GM12878 (cell line): ENCODE data around the gene FAM177B. TPM values are rescaled to one million over a fixed set of nuclear protein-coding genes. Genes with fewer than 3 reads are reported as not detected.

Experiments used
- ATAC-seq: fragments of 200-7000 bp; cut with Tn5 transposase; 3 replicates; pipeline ENCODE4 v1.9.1; 2020; ENCODE audit warnings: mild to moderate bottlenecking, moderate library complexity
- BruUV-seq: library from RNA; stranded (reverse); fragments of 400-500 nt; replicated peaks from 2 replicates; lab custom pipeline; 2021; lab: Mats Ljungman, UMichigan
- CTCF ChIA-PET: fragments of 300-600 bp; sonication (Branson Sonifier 250); formaldehyde crosslinking; extraction: SDS; loops from one replicate; lab custom pipeline; 2021; ENCODE audit warnings: inconsistent platforms; lab: Yijun Ruan, JAX
- POLR2A ChIA-PET: fragments of 350-600 bp; formaldehyde crosslinking; extraction: SDS; loops from one replicate; lab custom pipeline; 2021; ENCODE audit warnings: inconsistent platforms; lab: Charles Lee
- RAD21 ChIA-PET: fragments of 300-600 bp; sonication (Branson Sonifier 250); formaldehyde crosslinking; loops from one replicate; lab custom pipeline; 2023; ENCODE audit warnings: antibody characterized with exemption; ENCODE audit not compliant: unreplicated experiment; lab: Charles Lee
- SMC1A ChIA-PET: fragments of 300-600 bp; sonication (Branson Sonifier 250); formaldehyde crosslinking; loops from one replicate; lab custom pipeline; 2023; ENCODE audit not compliant: unreplicated experiment, uncharacterized antibody; lab: Charles Lee
- DNase-seq: peaks from one replicate; pipeline ENCODE4 v3.0.0-alpha.2; 2011; ENCODE audit warnings: low read depth, low spot score
- FAIRE-seq: peaks from 3 replicates; lab custom pipeline; 2011; peaks lifted over from hg19 to GRCh38; lab: Jason Lieb, UNC
- H2AFZ ChIP-seq: 2 replicates; pipeline ENCODE4 v1.6.0; 2011; ENCODE audit warnings: low read depth, low read length, control low read depth; ENCODE audit not compliant: control insufficient read depth
- H3K27ac ChIP-seq: 2 replicates; pipeline ENCODE4 v1.5.1; 2011; ENCODE audit warnings: control low read depth; ENCODE audit not compliant: control insufficient read depth, insufficient read depth
- H3K27me3 ChIP-seq, 2 experiments: replicated peaks in 1 of 2; 2 replicates each; pipeline versions ENCODE4 v1.6.0 to v1.6.1; 2011; ENCODE audit warnings: low read length in 1 of 2; ENCODE audit not compliant: control insufficient read depth in 2 of 2, insufficient read depth in 2 of 2
- H3K36me3 ChIP-seq, 2 experiments: 2 replicates each; pipeline ENCODE4 v1.5.1; 2011; ENCODE audit warnings: low read length in 1 of 2; ENCODE audit not compliant: control insufficient read depth in 2 of 2, insufficient read depth in 2 of 2
- H3K4me1 ChIP-seq: 2 replicates; pipeline ENCODE4 v1.6.1; 2011; ENCODE audit warnings: mild to moderate bottlenecking, low read length, moderate library complexity, mixed read lengths; ENCODE audit not compliant: control insufficient read depth, insufficient read depth
- H3K4me2 ChIP-seq: 2 replicates; pipeline ENCODE4 v1.6.0; 2011; ENCODE audit warnings: control low read depth; ENCODE audit not compliant: control insufficient read depth, insufficient read depth
- H3K4me3 ChIP-seq: fragments of 200-600 bp; sonication (generic); 2 replicates; pipeline ENCODE4 v1.5.1; 2016
- H3K79me2 ChIP-seq: 2 replicates; pipeline ENCODE4 v1.6.0; 2011; ENCODE audit warnings: low read length; ENCODE audit not compliant: control insufficient read depth, insufficient read depth
- H3K9ac ChIP-seq: 2 replicates; pipeline ENCODE4 v1.8.0; 2011; ENCODE audit warnings: low read length, control low read depth, mixed read lengths; ENCODE audit not compliant: control insufficient read depth, insufficient read depth
- H3K9me3 ChIP-seq: replicated peaks from 3 replicates; pipeline ENCODE4 v1.5.1; 2011; ENCODE audit warnings: mild to moderate bottlenecking, low read length; ENCODE audit not compliant: control insufficient read depth, insufficient read depth
- H4K20me1 ChIP-seq: 2 replicates; pipeline ENCODE4 v1.6.0; 2011; ENCODE audit not compliant: control insufficient read depth, insufficient read depth
- FOXK2 ChIP-seq: fragments of 450-650 bp; IDR thresholded peaks from 2 replicates; pipeline ENCODE4 v1.6.1; 2017; ENCODE audit warnings: mild to moderate bottlenecking, moderate library complexity
- IRF4 ChIP-seq: IDR thresholded peaks from 2 replicates; pipeline ENCODE4 v1.6.1; 2011; ENCODE audit warnings: low read depth, low read length
- NFIC ChIP-seq: IDR thresholded peaks from 2 replicates; pipeline ENCODE4 v1.6.1; 2012; ENCODE audit warnings: low read depth, mild to moderate bottlenecking, inconsistent platforms, low read length, moderate library complexity
- RAD51 ChIP-seq: fragments of 450-650 bp; IDR thresholded peaks from 2 replicates; pipeline ENCODE4 v1.6.1; 2016; ENCODE audit warnings: moderate library complexity, mild to moderate bottlenecking, inconsistent platforms
- RCOR1 ChIP-seq: conservative IDR thresholded peaks from 2 replicates; pipeline ENCODE4 v1.6.1; 2012; ENCODE audit warnings: low read depth, low read length, improper control_type of control experiment
- RUNX3 ChIP-seq: IDR thresholded peaks from 2 replicates; pipeline ENCODE4 v1.6.1; 2012; ENCODE audit warnings: low read length, inconsistent platforms
- SIN3A ChIP-seq: IDR thresholded peaks from 2 replicates; pipeline ENCODE4 v1.6.1; 2012; ENCODE audit warnings: low read depth, low read length, improper control_type of control experiment
- SMC3 ChIP-seq: IDR thresholded peaks from 2 replicates; pipeline ENCODE4 v1.6.1; 2011; ENCODE audit warnings: low read length, improper control_type of control experiment, borderline replicate concordance
- SUZ12 ChIP-seq: fragments of 200-600 bp; sonication (generic); IDR thresholded peaks from one replicate; pipeline ENCODE4 v1.6.1; 2018; ENCODE audit warnings: antibody characterized with exemption, mild to moderate bottlenecking; ENCODE audit not compliant: unreplicated experiment
- TCF7 ChIP-seq: IDR thresholded peaks from 2 replicates; pipeline ENCODE4 v1.6.1; 2014; ENCODE audit warnings: antibody characterized with exemption, borderline replicate concordance
- YY1 ChIP-seq: IDR thresholded peaks from 2 replicates; pipeline ENCODE4 v1.6.1; 2011; ENCODE audit warnings: low read depth, mild to moderate bottlenecking, low read length
- ZBTB33 ChIP-seq: fragments of 450-650 bp; IDR thresholded peaks from 2 replicates; pipeline ENCODE4 v1.6.1; 2017; ENCODE audit warnings: mild to moderate bottlenecking
- ZNF207 ChIP-seq: fragments of 450-650 bp; IDR thresholded peaks from 2 replicates; pipeline ENCODE4 v1.6.1; 2014; ENCODE audit warnings: antibody characterized with exemption, mild to moderate bottlenecking, borderline replicate concordance
- ZNF24 ChIP-seq: fragments of 450-650 bp; IDR thresholded peaks from 2 replicates; pipeline ENCODE4 v1.6.1; 2017; ENCODE audit warnings: antibody characterized with exemption, mild to moderate bottlenecking
- ZZZ3 ChIP-seq: IDR thresholded peaks from 2 replicates; pipeline ENCODE4 v1.6.1; 2011; ENCODE audit warnings: low read depth; ENCODE audit not compliant: control insufficient read depth, insufficient read length
- WGBS: methylation state at CpG from one replicate; pipeline ENCODE4 v1.1.6; 2016; ENCODE audit warnings: low lambda C conversion rate; ENCODE audit not compliant: insufficient replicate concordance, insufficient coverage; ENCODE audit errors: missing lambda C conversion rate; 5-methylcytosine and 5-hydroxymethylcytosine counted together
- in situ Hi-C: fragments of 300-500 bp; cut with MboI; formaldehyde crosslinking; loops from 9 replicates; pipeline ENCODE4 v1.14.3; 2018; ENCODE audit warnings: mixed read lengths
- intact Hi-C: fragments of 100-400 bp; cut with micrococcal nuclease; formaldehyde crosslinking; loops from one replicate; pipeline ENCODE4 v1.14.2; 2022; ENCODE audit not compliant: unreplicated experiment
- polyA plus RNA-seq, 11 experiments: library from polyadenylated mRNA; depleted of rRNA in 4 of 11; unstranded in 6 of 11; stranded (reverse) in 5 of 11; fragments of >200 nt; fragmentation: Nextera tagmentation in 4 of 11; fragmentation: Illumina TruSeq in 1 of 11; extraction: Ambion mirVana in 4 of 11; extraction: Trizol in 1 of 11; gene quantifications; 1 replicate in 1 of 11; 2 replicates in 10 of 11; pipeline versions ENCODE4 v1.2.1 to v1.2.3, GENCODE V29; 2011 to 2016; ENCODE audit warnings: inconsistent platforms in 2 of 11, missing spikeins in 2 of 11, low read depth in 1 of 11
- total RNA-seq, 4 experiments: library from RNA; depleted of rRNA in 3 of 4; stranded (reverse); fragments of >200 nt in 3 of 4; fragmentation: Illumina TruSeq in 1 of 4; extraction: Trizol in 1 of 4; gene quantifications; 2 replicates each; pipeline versions ENCODE4 v1.2.1 to v1.2.3, GENCODE V29; 2013 to 2021
- TF ChIP-seq, protein P1 (sequence below): fragments of 450-650 bp; IDR thresholded peaks from 2 replicates; pipeline ENCODE4 v1.6.1; 2018; ENCODE audit warnings: mild to moderate bottlenecking, low read depth, moderate library complexity; ENCODE audit not compliant: partially characterized antibody

FAM177B gene
- total and polyA plus RNA-seq, 10 of the 15 experiments (the other 5 are each of a cell fraction or from before 2014, with no cell fraction given), result 0.06 TPM; not detected in 9

GRCh38 chr1:222691016-222691415, 46.0 kb upstream of the FAM177B start:
- Histone ChIP-seq H3K4me1 (no peaks in the 10 kb centered on the region), H3K4me2 (no peak overlapping the region), H3K36me3 (no peaks in the 10 kb centered on the region; a peak in 2 of 4 replicates), H4K20me1 (no peaks in the 10 kb centered on the region), H3K9ac (no peak overlapping the region), H3K4me3 (no peak overlapping the region), H3K79me2 (no peaks in the 10 kb centered on the region), H3K9me3 (no peaks in the 10 kb centered on the region), H3K27me3 (no peaks in the 10 kb centered on the region), H2AFZ (no peak overlapping the region), H3K27ac (no peak overlapping the region)
- TF ChIP-seq YY1 (no peak), SUZ12 (no peak), RCOR1 (no peak), ZNF207 (no peak), NFIC (no peak), FOXK2 (no peak), SIN3A (no peak), RUNX3 (no peak), IRF4 (no peak), SMC3 (no peak), ZNF24 (no peak), TCF7 (no peak), ZZZ3 (no peak), ZBTB33 (no peak), RAD51 (no peak)
- TF ChIP-seq, protein P1, sequence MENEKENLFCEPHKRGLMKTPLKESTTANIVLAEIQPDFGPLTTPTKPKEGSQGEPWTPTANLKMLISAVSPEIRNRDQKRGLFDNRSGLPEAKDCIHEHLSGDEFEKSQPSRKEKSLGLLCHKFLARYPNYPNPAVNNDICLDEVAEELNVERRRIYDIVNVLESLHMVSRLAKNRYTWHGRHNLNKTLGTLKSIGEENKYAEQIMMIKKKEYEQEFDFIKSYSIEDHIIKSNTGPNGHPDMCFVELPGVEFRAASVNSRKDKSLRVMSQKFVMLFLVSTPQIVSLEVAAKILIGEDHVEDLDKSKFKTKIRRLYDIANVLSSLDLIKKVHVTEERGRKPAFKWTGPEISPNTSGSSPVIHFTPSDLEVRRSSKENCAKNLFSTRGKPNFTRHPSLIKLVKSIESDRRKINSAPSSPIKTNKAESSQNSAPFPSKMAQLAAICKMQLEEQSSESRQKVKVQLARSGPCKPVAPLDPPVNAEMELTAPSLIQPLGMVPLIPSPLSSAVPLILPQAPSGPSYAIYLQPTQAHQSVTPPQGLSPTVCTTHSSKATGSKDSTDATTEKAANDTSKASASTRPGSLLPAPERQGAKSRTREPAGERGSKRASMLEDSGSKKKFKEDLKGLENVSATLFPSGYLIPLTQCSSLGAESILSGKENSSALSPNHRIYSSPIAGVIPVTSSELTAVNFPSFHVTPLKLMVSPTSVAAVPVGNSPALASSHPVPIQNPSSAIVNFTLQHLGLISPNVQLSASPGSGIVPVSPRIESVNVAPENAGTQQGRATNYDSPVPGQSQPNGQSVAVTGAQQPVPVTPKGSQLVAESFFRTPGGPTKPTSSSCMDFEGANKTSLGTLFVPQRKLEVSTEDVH, result no peak
- in situ Hi-C loops, result no loop called here
- ATAC-seq (no peak), DNase-seq (no peak), FAIRE-seq (no peak)
- ChIA-PET RAD21 (no interaction called here), POLR2A (no interaction called here), SMC1A (interaction anchor here (1.0 kb wide), 1 partner anchor 11 kb away, joined by 6 read pairs; no protein-coding TSS in a partner anchor), CTCF (no interaction called here)
- no TSS peak for BruUV-seq
- intact Hi-C loops, result no loop called here
- 100% methylated on average over 1 of the region's 1 CpG for WGBS
